ENCODE results near the gene TAPT1. TPM values are rescaled to one million over a fixed set of nuclear protein-coding genes. Genes with fewer than 3 reads are reported as not detected.
A peak's percentile ranks its signal among the peaks of the same experiment; 100 is the strongest.

TAPT1 gene
- polyA plus RNA-seq, 2 of the 4 experiments (the other 2 are of a cell fraction), result 11.5 to 17.1 TPM

GRCh38 chr4:16122784-16123183 is 103.5 kb downstream of the TAPT1 start:
- Histone ChIP-seq H3K4me1 (no peaks in the 10 kb centered on the region), H3K4me3 (no peak overlapping the region), H3K9me3 (no peaks in the 10 kb centered on the region), H3K4me2 (no peak overlapping the region), H3K27ac (no peak overlapping the region)
- FAIRE-seq (no peak), DNase-seq (ENCODE audit: low read depth in 1 of 2, low spot score in 1 of 2) (no peak), ATAC-seq (no peak)
- TF ChIP-seq HOXB13 (CRISPR knock-in tag; IDR thresholded peaks at IDR 0.05; ENCODE audit: low read depth) (no peak), ZNF302 (CRISPR knock-in tag; IDR thresholded peaks at IDR 0.05) (no peak), CBX2 (IDR thresholded peaks at IDR 0.05; ENCODE audit: borderline replicate concordance, low read depth) (no peak), EHF (CRISPR knock-in tag; IDR thresholded peaks at IDR 0.05) (no peak), USF2 (IDR thresholded peaks at IDR 0.05) (no peak), SREBF2 (IDR thresholded peaks at IDR 0.05) (no peak), KDM5A (IDR thresholded peaks at IDR 0.05) (no peak), BHLHE40 (IDR thresholded peaks at IDR 0.05; ENCODE audit: low read depth, low read length) (no peak), PHF8 (IDR thresholded peaks at IDR 0.05; ENCODE audit: borderline replicate concordance, low read depth) (no peak)
- WGBS (ENCODE audit: missing lambda C conversion rate), result 56% methylated on average over 5 of the region's 5 CpGs
- POLR2A ChIA-PET, result no interaction called here
- CTCF ChIA-PET, result no interaction called here

GRCh38 chr4:16122308-16122711 is 104.0 kb downstream of the TAPT1 start:
- no peak for TF ChIP-seq USF2 (IDR thresholded peaks at IDR 0.05)
- no peak for TF ChIP-seq CBX8 (IDR thresholded peaks at IDR 0.05)
- no peak for TF ChIP-seq SREBF2 (IDR thresholded peaks at IDR 0.05)
- no peak for TF ChIP-seq JUNB (IDR thresholded peaks at IDR 0.05)
- no peak for TF ChIP-seq SMC3 (IDR thresholded peaks at IDR 0.05)
- TF ChIP-seq ESRRA (IDR thresholded peaks at IDR 0.05; ENCODE audit: borderline replicate concordance, low read length), result no peak
- TF ChIP-seq HDAC2 (IDR thresholded peaks at IDR 0.05), result no peak
- H3K4me1 ChIP-seq, result no peaks in the 10 kb centered on the region
- FAIRE-seq (no peak), ATAC-seq (no peak), DNase-seq (ENCODE audit: low read depth in 1 of 2, low spot score in 1 of 2) (no peak)
- CTCF ChIA-PET, result no interaction called here
- H3K4me3 ChIP-seq, result no peak overlapping the region
- no peak overlapping the region for H3K4me2 ChIP-seq
- H3K9me3 ChIP-seq, result no peaks in the 10 kb centered on the region
- POLR2A ChIA-PET, result no interaction called here
- no peak overlapping the region for H3K27ac ChIP-seq
- 49% methylated on average over 4 of the region's 4 CpGs for WGBS (ENCODE audit: missing lambda C conversion rate)

DNA sequence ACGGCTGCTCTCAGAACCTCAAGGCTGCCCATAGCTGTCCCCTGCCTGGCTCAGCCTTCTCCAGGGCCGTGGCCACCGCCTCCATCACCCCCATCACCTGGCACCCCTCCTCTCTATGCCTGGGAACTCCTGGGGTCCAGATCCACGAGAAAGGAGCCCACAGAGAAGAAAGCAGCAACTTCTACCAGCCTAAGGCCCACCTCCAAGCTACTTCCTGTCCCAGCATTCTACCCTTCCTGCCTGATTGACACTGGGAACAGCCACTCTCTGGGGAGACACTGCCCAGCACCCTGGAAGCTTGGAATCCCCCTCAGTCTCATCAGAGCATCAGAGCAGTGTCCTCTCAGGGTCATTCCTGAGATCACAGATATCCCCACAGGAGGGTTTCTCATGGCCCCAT is 105.6 kb downstream of the TAPT1 start:
- TF ChIP-seq HOXA7 (CRISPR knock-in tag; IDR thresholded peaks at IDR 0.05), result no peak
- no peak for TF ChIP-seq RFX5 (IDR thresholded peaks at IDR 0.05)
- H3K4me2 ChIP-seq, result no peak overlapping the region
- no peak overlapping the region for H3K27ac ChIP-seq
- H3K4me3 ChIP-seq, result no peak overlapping the region
- 3% methylated on average over 3 of the region's 4 CpGs for WGBS (ENCODE audit: missing lambda C conversion rate)
- no peak for DNase-seq (ENCODE audit: low read depth in 1 of 2, low spot score in 1 of 2)
- ChIA-PET CTCF (no interaction called here), POLR2A (no interaction called here)
- ATAC-seq, result peak in 1 of 2 experiments; percentile 30; a peak in 1 of 6 replicates
- H3K4me1 ChIP-seq, result no peaks in the 10 kb centered on the region
- FAIRE-seq, result no peak
- H3K9me3 ChIP-seq, result no peaks in the 10 kb centered on the region

DNA sequence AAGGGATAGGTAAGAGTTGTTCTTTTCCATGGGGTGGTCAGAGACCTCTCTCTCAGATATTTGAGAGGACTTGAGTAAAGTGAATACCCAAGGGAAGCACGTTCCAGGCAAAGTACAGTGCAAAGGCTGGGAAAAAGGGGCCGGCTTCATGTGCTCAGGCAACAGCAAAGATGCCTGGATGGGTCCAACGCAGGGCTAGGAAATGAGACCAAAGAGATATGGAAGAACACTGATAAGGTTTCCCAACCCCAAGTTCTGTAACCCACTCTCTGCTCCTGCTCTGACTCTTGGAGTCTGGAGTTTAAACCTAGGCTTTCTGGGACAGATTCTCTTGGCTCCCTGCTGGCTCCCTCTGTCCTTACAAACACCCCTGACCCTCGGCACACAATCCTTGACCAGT is 106.3 kb downstream of the TAPT1 start:
- FAIRE-seq (no peak), ATAC-seq (no peak), DNase-seq (ENCODE audit: low read depth in 1 of 2, low spot score in 1 of 2) (no peak)
- Histone ChIP-seq H3K27ac (no peak overlapping the region), H3K4me2 (no peak overlapping the region), H3K9me3 (no peaks in the 10 kb centered on the region), H3K4me1 (no peaks in the 10 kb centered on the region), H3K4me3 (no peak overlapping the region)
- TF ChIP-seq RAD21 (conservative IDR thresholded peaks at IDR 0.05 in 1 of 2, IDR thresholded peaks at IDR 0.05 in 1 of 2), result no peak
- TF ChIP-seq KDM1A (IDR thresholded peaks at IDR 0.05; ENCODE audit: low read depth), result no peak
- TF ChIP-seq SREBF2 (IDR thresholded peaks at IDR 0.05), result no peak
- TF ChIP-seq CBX8 (IDR thresholded peaks at IDR 0.05), result no peak
- no peak for TF ChIP-seq E2F6 (IDR thresholded peaks at IDR 0.05; ENCODE audit: borderline replicate concordance, low read depth)
- TF ChIP-seq CHD4 (IDR thresholded peaks at IDR 0.05; ENCODE audit: borderline replicate concordance), result no peak
- TF ChIP-seq, protein P1, sequence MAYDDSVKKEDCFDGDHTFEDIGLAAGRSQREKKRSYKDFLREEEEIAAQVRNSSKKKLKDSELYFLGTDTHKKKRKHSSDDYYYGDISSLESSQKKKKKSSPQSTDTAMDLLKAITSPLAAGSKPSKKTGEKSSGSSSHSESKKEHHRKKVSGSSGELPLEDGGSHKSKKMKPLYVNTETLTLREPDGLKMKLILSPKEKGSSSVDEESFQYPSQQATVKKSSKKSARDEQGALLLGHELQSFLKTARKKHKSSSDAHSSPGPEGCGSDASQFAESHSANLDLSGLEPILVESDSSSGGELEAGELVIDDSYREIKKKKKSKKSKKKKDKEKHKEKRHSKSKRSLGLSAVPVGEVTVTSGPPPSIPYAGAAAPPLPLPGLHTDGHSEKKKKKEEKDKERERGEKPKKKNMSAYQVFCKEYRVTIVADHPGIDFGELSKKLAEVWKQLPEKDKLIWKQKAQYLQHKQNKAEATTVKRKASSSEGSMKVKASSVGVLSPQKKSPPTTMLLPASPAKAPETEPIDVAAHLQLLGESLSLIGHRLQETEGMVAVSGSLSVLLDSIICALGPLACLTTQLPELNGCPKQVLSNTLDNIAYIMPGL (CRISPR knock-in tag; IDR thresholded peaks at IDR 0.05; ENCODE audit: borderline replicate concordance), result no peak
- TF ChIP-seq EHMT2 (IDR thresholded peaks at IDR 0.05; ENCODE audit: low read depth), result no peak
- no peak for TF ChIP-seq RCOR1 (IDR thresholded peaks at IDR 0.05; ENCODE audit: low read depth, low read length)
- no peak for TF ChIP-seq MAZ (IDR thresholded peaks at IDR 0.05; ENCODE audit: borderline replicate concordance, low read depth, low read length)
- TF ChIP-seq SMC3 (IDR thresholded peaks at IDR 0.05), result no peak
- no peak for TF ChIP-seq USF2 (IDR thresholded peaks at IDR 0.05)
- TF ChIP-seq ZFP36 (IDR thresholded peaks at IDR 0.05; ENCODE audit: borderline replicate concordance, partially characterized antibody), result no peak
- POLR2A ChIA-PET, result no interaction called here
- 29% methylated on average over 4 of the region's 4 CpGs for WGBS (ENCODE audit: missing lambda C conversion rate)
- CTCF ChIA-PET, result no interaction called here

Measured in A549 (cell line).